ENCODE results near the gene MXD1. TPM values are rescaled to one million over a fixed set of nuclear protein-coding genes. Genes with fewer than 3 reads are reported as not detected.

The MXD1 gene
- total RNA-seq, 1 donor = 14.5 TPM

- Histone ChIP-seq H3K4me1 (ENCODE audit: insufficient read depth, low read length) (no peaks in the 10 kb centered on the region), H3K27me3 (ENCODE audit: insufficient read depth, low read length) (peaks cover 22% of the 10 kb centered on the region), H3K4me2 (ENCODE audit: insufficient read depth, low read length) (no peak overlapping the region), H3K4me3 (ENCODE audit: insufficient read depth, low read length) (no peak overlapping the region), H3K36me3 (ENCODE audit: insufficient read depth, low read length) (no peaks in the 10 kb centered on the region), H2AFZ (ENCODE audit: low read length) (no peak overlapping the region), H3K79me2 (ENCODE audit: insufficient read depth, low read length) (no peaks in the 10 kb centered on the region), H4K20me1 (ENCODE audit: insufficient read depth, low read length) (no peaks in the 10 kb centered on the region), H3K9me3 (ENCODE audit: low read depth, low read length) (no peaks in the 10 kb centered on the region), H3K27ac (ENCODE audit: low read depth, low read length) (no peak overlapping the region)
- no peak for DNase-seq (ENCODE audit: insufficient read length, low spot score, missing footprints)
- TF ChIP-seq CTCF (IDR thresholded peaks at IDR 0.05; ENCODE audit: extremely low read depth, low read depth, low read length) = no peak
Measured at GRCh38 chr2:69957965-69958364, 43.1 kb downstream of the MXD1 start.

DNA sequence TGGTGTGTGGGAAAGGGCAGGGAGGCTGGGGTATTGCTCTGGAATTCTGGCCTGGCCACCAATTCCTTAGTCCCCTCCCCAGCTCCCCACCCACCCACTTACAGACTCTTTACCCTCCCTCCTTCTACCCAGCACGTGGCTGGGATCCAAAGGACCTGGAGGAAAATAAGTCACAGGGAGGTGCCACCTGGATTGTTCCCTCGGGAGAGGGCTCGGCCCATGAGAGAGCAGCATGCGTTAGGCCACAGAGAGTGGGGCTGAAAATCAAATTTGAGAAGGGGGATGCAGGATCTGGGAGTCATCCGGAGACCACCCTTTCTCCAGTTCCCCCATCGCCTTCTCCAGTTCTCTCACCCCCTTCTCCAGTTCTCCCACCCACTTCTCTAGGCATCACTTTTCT, 43.6 kb downstream of the MXD1 start:
- DNase-seq (ENCODE audit: insufficient read length, low spot score, missing footprints) = no peak
- Histone ChIP-seq H3K9me3 (ENCODE audit: low read depth, low read length) (no peaks in the 10 kb centered on the region), H3K36me3 (ENCODE audit: insufficient read depth, low read length) (no peaks in the 10 kb centered on the region), H3K27me3 (ENCODE audit: insufficient read depth, low read length) (peaks cover 22% of the 10 kb centered on the region), H3K27ac (ENCODE audit: low read depth, low read length) (no peak overlapping the region), H4K20me1 (ENCODE audit: insufficient read depth, low read length) (no peaks in the 10 kb centered on the region), H3K4me1 (ENCODE audit: insufficient read depth, low read length) (no peaks in the 10 kb centered on the region), H3K79me2 (ENCODE audit: insufficient read depth, low read length) (no peaks in the 10 kb centered on the region), H2AFZ (ENCODE audit: low read length) (no peak overlapping the region), H3K4me3 (ENCODE audit: insufficient read depth, low read length) (no peak overlapping the region), H3K4me2 (ENCODE audit: insufficient read depth, low read length) (no peak overlapping the region)
- TF ChIP-seq CTCF (IDR thresholded peaks at IDR 0.05; ENCODE audit: extremely low read depth, low read depth, low read length) = no peak

DNA sequence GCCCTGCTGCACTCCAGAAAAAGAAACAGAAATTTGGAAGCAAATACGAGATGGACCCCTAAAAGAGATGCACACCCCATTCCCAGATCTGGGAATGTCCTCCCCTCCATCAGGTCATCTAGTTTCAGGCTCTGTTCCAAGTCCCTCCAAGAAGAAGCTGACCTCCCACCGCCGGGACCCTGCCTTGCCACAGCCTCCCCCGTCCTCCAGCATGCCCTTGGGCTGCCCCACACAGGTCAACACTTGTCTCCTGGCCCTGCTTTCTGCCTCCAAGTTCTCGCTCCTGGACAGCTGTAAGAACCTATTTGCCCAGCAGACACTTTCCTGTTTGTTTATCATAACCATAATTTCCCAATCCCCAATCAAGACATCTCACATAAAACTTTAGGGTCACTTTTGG, 44.5 kb downstream of the MXD1 start:
- no peak for TF ChIP-seq CTCF (IDR thresholded peaks at IDR 0.05; ENCODE audit: extremely low read depth, low read depth, low read length)
- no peaks in the 10 kb centered on the region for H3K4me1 ChIP-seq (ENCODE audit: insufficient read depth, low read length)
- H4K20me1 ChIP-seq (ENCODE audit: insufficient read depth, low read length) = no peaks in the 10 kb centered on the region
- no peaks in the 10 kb centered on the region for H3K9me3 ChIP-seq (ENCODE audit: low read depth, low read length)
- no peak for DNase-seq (ENCODE audit: insufficient read length, low spot score, missing footprints)
- H3K27ac ChIP-seq (ENCODE audit: low read depth, low read length) = no peak overlapping the region
- H3K27me3 ChIP-seq (ENCODE audit: insufficient read depth, low read length) = peaks cover 22% of the 10 kb centered on the region
- H2AFZ ChIP-seq (ENCODE audit: low read length) = no peak overlapping the region
- no peak overlapping the region for H3K4me2 ChIP-seq (ENCODE audit: insufficient read depth, low read length)
- no peaks in the 10 kb centered on the region for H3K36me3 ChIP-seq (ENCODE audit: insufficient read depth, low read length)
- H3K79me2 ChIP-seq (ENCODE audit: insufficient read depth, low read length) = no peaks in the 10 kb centered on the region
- H3K4me3 ChIP-seq (ENCODE audit: insufficient read depth, low read length) = no peak overlapping the region

DNA sequence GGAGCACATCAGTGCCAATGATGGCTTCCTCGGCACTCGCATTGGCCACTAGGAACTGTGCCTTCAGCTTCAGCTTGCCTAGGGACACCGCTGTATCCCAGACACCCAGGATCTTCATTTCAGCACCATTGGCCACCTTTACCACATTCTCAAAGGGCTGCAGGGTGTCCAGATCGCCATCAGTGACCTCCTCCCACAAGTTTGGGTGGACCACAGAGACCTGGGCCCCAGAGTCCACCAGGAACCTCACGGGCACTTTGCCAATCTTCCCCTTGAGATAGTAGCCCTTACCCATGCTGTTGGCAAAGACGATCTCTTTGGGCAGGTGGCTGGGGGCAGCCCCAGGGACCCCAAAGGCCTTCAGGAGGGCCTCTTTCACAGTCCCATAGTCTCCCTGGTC, 45.9 kb downstream of the MXD1 start:
- H3K4me1 ChIP-seq (ENCODE audit: insufficient read depth, low read length) = no peaks in the 10 kb centered on the region
- H3K79me2 ChIP-seq (ENCODE audit: insufficient read depth, low read length) = no peaks in the 10 kb centered on the region
- H4K20me1 ChIP-seq (ENCODE audit: insufficient read depth, low read length) = no peaks in the 10 kb centered on the region
- no peak overlapping the region for H3K4me2 ChIP-seq (ENCODE audit: insufficient read depth, low read length)
- DNase-seq (ENCODE audit: insufficient read length, low spot score, missing footprints) = no peak
- H3K9me3 ChIP-seq (ENCODE audit: low read depth, low read length) = no peaks in the 10 kb centered on the region
- no peak overlapping the region for H3K4me3 ChIP-seq (ENCODE audit: insufficient read depth, low read length)
- H3K27ac ChIP-seq (ENCODE audit: low read depth, low read length) = no peak overlapping the region
- no peak for TF ChIP-seq CTCF (IDR thresholded peaks at IDR 0.05; ENCODE audit: extremely low read depth, low read depth, low read length)
- H3K36me3 ChIP-seq (ENCODE audit: insufficient read depth, low read length) = no peaks in the 10 kb centered on the region
- H2AFZ ChIP-seq (ENCODE audit: low read length) = no peak overlapping the region
- H3K27me3 ChIP-seq (ENCODE audit: insufficient read depth, low read length) = peaks cover 22% of the 10 kb centered on the region
